Stomach (tissue), 4 donors: ENCODE data around the gene PRKCB.

ENCODE experiments used
- EP300 ChIP-seq: sonication (generic); formaldehyde crosslinking; IDR thresholded peaks from one replicate; pipeline ENCODE4 v1.6.1; 2017; ENCODE audit warnings: antibody characterized with exemption
- POLR2A ChIP-seq, 4 donors: fragments of 450-650 bp; IDR thresholded peaks; one replicate each; pipeline ENCODE4 v1.6.1; 2016; ENCODE audit warnings: antibody characterized with exemption in 4 of 4, control low read depth in 2 of 4, mild to moderate bottlenecking in 1 of 4, moderate library complexity in 1 of 4
- POLR2AphosphoS5 ChIP-seq, 3 donors: sonication (generic); formaldehyde crosslinking; IDR thresholded peaks; one replicate each; pipeline ENCODE4 v1.6.1; 2016; ENCODE audit warnings: antibody characterized with exemption in 3 of 3
- TF ChIP-seq, protein P1 (sequence below), 7 experiments: fragments of 450-650 bp in 4 of 7; fragments of 200-600 bp in 3 of 7; sonication (generic) in 3 of 7; IDR thresholded peaks; one replicate each; pipeline ENCODE4 v1.5.1; 2016 to 2019; ENCODE audit warnings: antibody characterized with exemption in 7 of 7, control low read depth in 2 of 7, mild to moderate bottlenecking in 1 of 7

DNA sequence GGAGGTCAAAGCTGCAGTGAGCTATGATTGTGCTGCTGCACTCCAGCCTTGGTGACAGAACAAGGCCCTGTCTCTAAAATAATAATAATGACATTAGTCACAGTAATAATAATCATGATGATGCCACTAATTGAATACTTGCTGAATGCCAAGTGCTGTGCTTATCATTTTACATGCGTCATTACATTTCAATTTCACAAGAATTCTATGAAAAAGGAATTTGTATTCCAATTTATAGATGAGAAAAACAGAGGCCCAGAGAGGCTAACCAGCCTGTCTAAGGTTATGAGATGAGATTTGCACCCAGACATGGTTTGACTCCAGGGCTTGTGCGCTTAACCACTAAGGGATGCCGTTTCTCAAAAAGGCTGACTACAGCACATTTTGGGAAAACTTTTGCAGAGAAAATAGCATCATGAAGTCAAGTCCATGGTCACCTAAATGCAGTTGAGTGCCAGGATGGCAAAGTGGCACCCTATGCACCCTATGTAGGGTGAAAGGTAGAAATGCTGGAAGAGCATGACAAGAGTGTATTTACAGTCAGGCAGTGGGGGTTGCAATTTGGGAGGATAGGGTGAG, 276.0 kb downstream of the PRKCB start:
- TF ChIP-seq, protein P1, sequence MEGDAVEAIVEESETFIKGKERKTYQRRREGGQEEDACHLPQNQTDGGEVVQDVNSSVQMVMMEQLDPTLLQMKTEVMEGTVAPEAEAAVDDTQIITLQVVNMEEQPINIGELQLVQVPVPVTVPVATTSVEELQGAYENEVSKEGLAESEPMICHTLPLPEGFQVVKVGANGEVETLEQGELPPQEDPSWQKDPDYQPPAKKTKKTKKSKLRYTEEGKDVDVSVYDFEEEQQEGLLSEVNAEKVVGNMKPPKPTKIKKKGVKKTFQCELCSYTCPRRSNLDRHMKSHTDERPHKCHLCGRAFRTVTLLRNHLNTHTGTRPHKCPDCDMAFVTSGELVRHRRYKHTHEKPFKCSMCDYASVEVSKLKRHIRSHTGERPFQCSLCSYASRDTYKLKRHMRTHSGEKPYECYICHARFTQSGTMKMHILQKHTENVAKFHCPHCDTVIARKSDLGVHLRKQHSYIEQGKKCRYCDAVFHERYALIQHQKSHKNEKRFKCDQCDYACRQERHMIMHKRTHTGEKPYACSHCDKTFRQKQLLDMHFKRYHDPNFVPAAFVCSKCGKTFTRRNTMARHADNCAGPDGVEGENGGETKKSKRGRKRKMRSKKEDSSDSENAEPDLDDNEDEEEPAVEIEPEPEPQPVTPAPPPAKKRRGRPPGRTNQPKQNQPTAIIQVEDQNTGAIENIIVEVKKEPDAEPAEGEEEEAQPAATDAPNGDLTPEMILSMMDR (IDR thresholded peaks at IDR 0.05), result no peak
- TF ChIP-seq POLR2A (IDR thresholded peaks at IDR 0.05), result no peak
- no peak for TF ChIP-seq POLR2AphosphoS5 (IDR thresholded peaks at IDR 0.05)
- TF ChIP-seq EP300, result no peak
